DOHH2 (cell line): ENCODE data around the gene GOLM1.

ENCODE experiments used
- H3F3A ChIP-seq: fragments of 200-600 bp; sonication (generic), shearing (Covaris generic); 2 replicates; pipeline ENCODE4 v1.6.0; 2016; ENCODE audit warnings: antibody characterized with exemption, mild to moderate bottlenecking; ENCODE audit not compliant: control insufficient read depth, insufficient read depth
- H3K27ac ChIP-seq: fragments of 200-600 bp; sonication (generic); 2 replicates; pipeline ENCODE4 v1.5.1; 2014; ENCODE audit warnings: low read depth, mild to moderate bottlenecking, low read length, moderate library complexity
- H3K27me3 ChIP-seq: fragments of 200-600 bp; sonication (generic); 2 replicates; pipeline ENCODE4 v1.6.1; 2014; ENCODE audit warnings: mild to moderate bottlenecking, low read length, mixed read lengths; ENCODE audit not compliant: control insufficient read depth
- H3K36me3 ChIP-seq: fragments of 200-600 bp; sonication (generic); 2 replicates; pipeline ENCODE4 v1.6.1; 2014; ENCODE audit warnings: mild to moderate bottlenecking, low read length, moderate library complexity, mixed read lengths; ENCODE audit not compliant: control insufficient read depth
- H3K4me1 ChIP-seq: fragments of 200-600 bp; sonication (generic); 2 replicates; pipeline ENCODE4 v1.6.1; 2014; ENCODE audit warnings: mild to moderate bottlenecking, low read length, mixed read lengths; ENCODE audit not compliant: control insufficient read depth
- H3K4me2 ChIP-seq: fragments of 200-600 bp; sonication (generic); 2 replicates; pipeline ENCODE4 v1.6.0; 2014; ENCODE audit warnings: mild to moderate bottlenecking, low read length, moderate library complexity
- H3K4me3 ChIP-seq: fragments of 200-600 bp; sonication (generic); 2 replicates; pipeline ENCODE4 v1.5.1; 2014; ENCODE audit warnings: mild to moderate bottlenecking, low read length, mixed read lengths
- H3K79me2 ChIP-seq: fragments of 200-600 bp; sonication (generic); 2 replicates; pipeline ENCODE4 v1.6.1; 2014; ENCODE audit warnings: mild to moderate bottlenecking, low read length, mixed read lengths; ENCODE audit not compliant: control insufficient read depth
- H3K9me2 ChIP-seq: fragments of 200-600 bp; sonication (generic); replicated peaks from 2 replicates; pipeline ENCODE4 v1.6.1; 2014; ENCODE audit warnings: mild to moderate bottlenecking, low read length, mixed read lengths; ENCODE audit not compliant: control insufficient read depth
- H3K9me3 ChIP-seq: fragments of 200-600 bp; sonication (generic); 2 replicates; pipeline ENCODE4 v1.6.1; 2014; ENCODE audit warnings: antibody characterized with exemption, low read length, mixed read lengths; ENCODE audit not compliant: control insufficient read depth, insufficient read depth
- H4K20me1 ChIP-seq: fragments of 200-600 bp; sonication (generic); 2 replicates; pipeline ENCODE4 v1.6.0; 2014; ENCODE audit warnings: low read depth, mild to moderate bottlenecking, antibody characterized with exemption, low read length, moderate library complexity; ENCODE audit not compliant: control insufficient read depth, insufficient read depth
- EZH2phosphoT487 ChIP-seq: fragments of 200-600 bp; sonication (generic); IDR thresholded peaks from 2 replicates; pipeline ENCODE4 v1.6.1; 2017; ENCODE audit warnings: borderline replicate concordance, mild to moderate bottlenecking, antibody characterized with exemption, low read length, moderate library complexity, mixed read lengths
- TF ChIP-seq, protein P1 (sequence below): fragments of 200-600 bp; sonication (generic); IDR thresholded peaks from one replicate; pipeline ENCODE4 v1.5.1; 2014; ENCODE audit warnings: antibody characterized with exemption, mild to moderate bottlenecking, low read depth, low read length; ENCODE audit not compliant: poor library complexity, severe bottlenecking

The GOLM1 gene

DNA sequence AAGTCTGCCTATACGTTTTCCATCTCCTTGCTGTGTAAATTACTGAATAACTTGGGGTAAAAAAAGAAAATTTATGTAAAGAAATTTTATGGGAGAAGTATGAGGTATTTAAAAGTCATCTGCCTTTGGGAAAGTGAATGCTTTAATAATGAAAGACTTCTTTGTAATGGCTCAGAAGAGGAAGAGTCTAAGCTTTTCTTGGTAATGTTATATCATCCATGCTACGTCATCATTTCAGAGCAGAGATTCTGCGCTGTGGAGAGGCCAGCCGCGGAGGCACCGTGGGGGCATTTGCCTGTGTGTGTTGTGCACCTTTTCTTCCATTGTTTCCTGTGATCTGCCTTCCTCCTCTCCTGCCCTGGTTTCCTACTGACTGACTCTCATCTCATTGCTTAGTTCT is 78.2 kb downstream of the GOLM1 start:
- H3K79me2 ChIP-seq, result no peaks in the 10 kb centered on the region
- no peaks in the 10 kb centered on the region for H3K9me2 ChIP-seq
- no peak overlapping the region for H3K4me3 ChIP-seq
- no peaks in the 10 kb centered on the region for H3F3A ChIP-seq
- no peak for TF ChIP-seq EZH2phosphoT487
- TF ChIP-seq, protein P1, sequence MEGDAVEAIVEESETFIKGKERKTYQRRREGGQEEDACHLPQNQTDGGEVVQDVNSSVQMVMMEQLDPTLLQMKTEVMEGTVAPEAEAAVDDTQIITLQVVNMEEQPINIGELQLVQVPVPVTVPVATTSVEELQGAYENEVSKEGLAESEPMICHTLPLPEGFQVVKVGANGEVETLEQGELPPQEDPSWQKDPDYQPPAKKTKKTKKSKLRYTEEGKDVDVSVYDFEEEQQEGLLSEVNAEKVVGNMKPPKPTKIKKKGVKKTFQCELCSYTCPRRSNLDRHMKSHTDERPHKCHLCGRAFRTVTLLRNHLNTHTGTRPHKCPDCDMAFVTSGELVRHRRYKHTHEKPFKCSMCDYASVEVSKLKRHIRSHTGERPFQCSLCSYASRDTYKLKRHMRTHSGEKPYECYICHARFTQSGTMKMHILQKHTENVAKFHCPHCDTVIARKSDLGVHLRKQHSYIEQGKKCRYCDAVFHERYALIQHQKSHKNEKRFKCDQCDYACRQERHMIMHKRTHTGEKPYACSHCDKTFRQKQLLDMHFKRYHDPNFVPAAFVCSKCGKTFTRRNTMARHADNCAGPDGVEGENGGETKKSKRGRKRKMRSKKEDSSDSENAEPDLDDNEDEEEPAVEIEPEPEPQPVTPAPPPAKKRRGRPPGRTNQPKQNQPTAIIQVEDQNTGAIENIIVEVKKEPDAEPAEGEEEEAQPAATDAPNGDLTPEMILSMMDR, result no peak
- H4K20me1 ChIP-seq, result no peaks in the 10 kb centered on the region
- peaks cover 32% of the 10 kb centered on the region for H3K36me3 ChIP-seq
- H3K9me3 ChIP-seq, result no peaks in the 10 kb centered on the region
- no peak overlapping the region for H3K4me2 ChIP-seq
- H3K27ac ChIP-seq, result no peak overlapping the region
- H3K27me3 ChIP-seq, result no peaks in the 10 kb centered on the region
- no peaks in the 10 kb centered on the region for H3K4me1 ChIP-seq

DNA sequence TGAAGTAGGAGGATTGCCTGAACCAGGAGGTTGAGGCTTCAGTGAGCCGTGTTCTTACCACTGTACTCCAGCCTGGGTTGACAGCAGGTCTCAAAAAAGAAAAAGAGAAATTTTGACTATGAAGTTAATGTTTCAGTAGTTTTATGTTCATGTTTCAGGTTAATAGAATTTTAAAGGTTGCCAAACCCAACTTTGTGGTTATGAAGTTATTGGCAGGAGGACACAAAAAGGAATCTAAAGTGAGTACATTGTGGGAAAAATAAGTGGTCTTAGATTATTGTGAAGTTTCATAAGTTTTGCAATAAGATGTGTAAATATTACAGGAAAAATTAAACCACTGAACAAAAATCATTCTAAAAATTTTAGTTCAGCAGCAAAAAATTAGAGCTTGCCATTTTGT is 78.6 kb downstream of the GOLM1 start:
- Histone ChIP-seq H3K79me2 (no peaks in the 10 kb centered on the region), H3K36me3 (peaks cover 32% of the 10 kb centered on the region)

DNA sequence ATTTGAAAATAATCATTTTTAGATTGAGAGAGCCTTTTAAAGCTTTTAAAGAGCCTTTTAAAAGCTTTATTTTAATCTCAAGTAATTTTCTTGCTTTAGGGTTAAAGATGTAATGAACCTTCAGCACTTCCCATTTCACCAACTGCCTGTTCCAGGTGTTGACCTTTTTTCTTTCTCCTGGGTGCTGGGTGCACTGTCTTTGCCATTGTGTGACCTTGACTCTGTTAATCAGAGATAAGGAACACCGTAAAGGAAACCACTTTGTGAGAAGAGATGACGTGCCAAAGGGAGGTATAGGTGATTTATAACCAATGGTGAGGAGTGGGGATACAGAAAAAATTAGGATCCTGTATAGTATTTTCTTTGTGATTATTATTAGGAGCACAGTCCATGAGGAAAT is 90.2 kb downstream of the GOLM1 start:
- Histone ChIP-seq H4K20me1 (no peaks in the 10 kb centered on the region), H3K27me3 (no peaks in the 10 kb centered on the region), H3K36me3 (peaks cover 34% of the 10 kb centered on the region), H3K4me1 (no peaks in the 10 kb centered on the region), H3K27ac (no peak overlapping the region), H3K9me3 (peaks cover 6% of the 10 kb centered on the region; the same call in 1 of the 2 replicates), H3K4me2 (no peak overlapping the region), H3K79me2 (no peaks in the 10 kb centered on the region), H3F3A (no peaks in the 10 kb centered on the region), H3K9me2 (no peaks in the 10 kb centered on the region), H3K4me3 (no peak overlapping the region)
- TF ChIP-seq EZH2phosphoT487, result no peak
- TF ChIP-seq, protein P1, result no peak

More for the DNA sequence above, 78.6 kb downstream of the GOLM1 start:
- Histone ChIP-seq H3K4me2 (no peak overlapping the region), H3K9me2 (no peaks in the 10 kb centered on the region), H3K4me1 (no peaks in the 10 kb centered on the region), H3K27ac (no peak overlapping the region), H4K20me1 (no peaks in the 10 kb centered on the region), H3K9me3 (no peaks in the 10 kb centered on the region), H3K4me3 (no peak overlapping the region), H3F3A (no peaks in the 10 kb centered on the region), H3K27me3 (no peaks in the 10 kb centered on the region)
- TF ChIP-seq EZH2phosphoT487, result no peak
- TF ChIP-seq, protein P1, result no peak
